Activated CD4-positive, alpha-beta T cell treated with anti-CD3 and anti-CD28 coated beads, Interleukin-2, amount 10 ng/mL, durations not matched to agents 24 days and 14 days (primary cell): ENCODE results near the gene IL17REL. TPM values are rescaled to one million over a fixed set of nuclear protein-coding genes. Genes with fewer than 3 reads are reported as not detected.
"Not testable (repeated sequence)": the region's sequence is repeated elsewhere in the genome, so short reads cannot be mapped to it uniquely, and the experiment has no call there.

Source experiments
- DNase-seq: peaks from one replicate; pipeline ENCODE4 v3.0.0; 2022
- H3K27ac Mint-ChIP-seq: one replicate; pipeline ENCODE4 v1.8.0; 2022; ENCODE audit warnings: mild to moderate bottlenecking, mixed read lengths
- H3K27me3 Mint-ChIP-seq: one replicate; pipeline ENCODE4 v1.8.0; 2022; ENCODE audit warnings: mixed read lengths
- H3K36me3 Mint-ChIP-seq: one replicate; pipeline ENCODE4 v1.8.0; 2022; ENCODE audit warnings: low read depth, mild to moderate bottlenecking, mixed read lengths
- H3K4me1 Mint-ChIP-seq: one replicate; pipeline ENCODE4 v1.8.0; 2021; ENCODE audit warnings: mixed read lengths
- H3K4me3 Mint-ChIP-seq: one replicate; pipeline ENCODE4 v1.8.0; 2022; ENCODE audit warnings: mild to moderate bottlenecking, moderate library complexity, mixed read lengths
- H3K9me3 Mint-ChIP-seq: one replicate; pipeline ENCODE4 v1.8.0; 2021; ENCODE audit warnings: mixed read lengths
- intact Hi-C: fragments of 100-400 bp; cut with micrococcal nuclease; formaldehyde crosslinking; loops from one replicate; pipeline ENCODE4 v1.15.1; 2023
- total RNA-seq: library from RNA; stranded (reverse); gene quantifications from 2 replicates; pipeline ENCODE4 v1.2.3, GENCODE V29; 2022

IL17REL gene
- total RNA-seq, 1 donor from 2014 or later: 0.09 TPM

DNA sequence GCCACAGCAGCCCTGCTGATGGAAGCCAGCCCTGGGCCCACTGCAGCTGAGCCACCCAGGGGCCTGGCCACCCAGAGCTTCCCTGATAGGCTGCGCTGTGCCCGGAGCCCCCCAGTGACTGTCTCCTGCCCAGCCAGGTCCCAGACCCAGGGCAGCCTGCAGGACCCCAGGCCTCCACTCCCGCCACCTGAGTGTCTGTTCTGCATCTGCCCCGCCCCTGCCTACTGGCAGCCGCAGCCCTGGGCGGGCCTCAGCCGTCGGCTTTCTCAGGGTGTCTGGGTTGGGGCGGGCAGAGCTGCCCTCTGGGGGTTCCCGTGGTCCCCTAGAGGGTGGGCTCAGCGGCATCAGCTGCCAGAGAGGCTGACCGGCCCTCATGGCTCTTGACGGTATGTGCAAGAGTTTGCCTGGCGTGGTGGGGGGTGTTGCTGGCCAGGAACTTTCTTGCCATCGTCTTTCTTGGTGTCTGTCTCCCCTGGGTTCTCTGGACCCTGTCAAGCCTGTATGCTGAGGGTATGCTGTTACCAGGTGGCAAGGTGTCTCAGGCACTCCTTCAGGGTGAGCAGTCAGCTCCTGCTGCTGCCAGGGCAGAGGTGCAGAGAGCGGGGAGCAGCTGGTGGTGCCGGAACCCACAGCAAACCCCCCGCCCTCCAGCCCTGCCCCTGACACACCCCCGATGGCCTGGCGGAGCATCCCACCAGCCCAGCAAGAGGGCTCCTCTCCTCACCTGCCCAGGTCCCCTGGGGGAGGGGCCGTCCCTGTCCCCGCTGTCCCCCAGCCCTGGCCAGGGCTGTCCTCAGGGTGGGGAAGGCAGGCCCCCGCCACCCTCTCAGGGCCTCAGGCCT is 64.2 kb downstream of the IL17REL start:
- H3K4me1 Mint-ChIP-seq: peaks cover 4% of the 10 kb centered on the region
- intact Hi-C loops: no loop called here
- H3K36me3 Mint-ChIP-seq: no peaks in the 10 kb centered on the region
- H3K27me3 Mint-ChIP-seq: no peaks in the 10 kb centered on the region
- no peak overlapping the region for H3K27ac Mint-ChIP-seq
- H3K9me3 Mint-ChIP-seq: no peaks in the 10 kb centered on the region
- no peak for DNase-seq
- H3K4me3 Mint-ChIP-seq: no peak overlapping the region

DNA sequence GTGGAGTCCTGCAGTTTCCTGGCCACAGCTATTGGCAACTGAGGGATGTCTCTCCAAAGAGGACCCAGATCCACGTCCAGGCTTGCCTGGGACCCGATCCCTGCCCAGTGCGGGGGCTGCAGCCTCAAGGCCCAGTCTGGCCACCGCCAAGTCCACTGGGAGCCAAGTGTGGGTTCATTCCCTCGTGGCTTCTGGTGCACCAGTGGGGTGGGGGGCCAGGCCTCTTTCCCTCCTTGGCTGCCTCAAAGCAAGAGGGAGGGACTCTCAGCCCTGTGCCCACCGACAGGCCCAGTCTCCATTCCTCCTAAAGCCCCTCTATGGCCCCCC is 65.3 kb downstream of the IL17REL start:
- H3K4me1 Mint-ChIP-seq: peaks cover 4% of the 10 kb centered on the region
- no peaks in the 10 kb centered on the region for H3K36me3 Mint-ChIP-seq
- no peak overlapping the region for H3K27ac Mint-ChIP-seq
- H3K9me3 Mint-ChIP-seq: no peaks in the 10 kb centered on the region
- no peak for DNase-seq
- no peak overlapping the region for H3K4me3 Mint-ChIP-seq
- intact Hi-C loops: no loop called here
- H3K27me3 Mint-ChIP-seq: no peaks in the 10 kb centered on the region

DNA sequence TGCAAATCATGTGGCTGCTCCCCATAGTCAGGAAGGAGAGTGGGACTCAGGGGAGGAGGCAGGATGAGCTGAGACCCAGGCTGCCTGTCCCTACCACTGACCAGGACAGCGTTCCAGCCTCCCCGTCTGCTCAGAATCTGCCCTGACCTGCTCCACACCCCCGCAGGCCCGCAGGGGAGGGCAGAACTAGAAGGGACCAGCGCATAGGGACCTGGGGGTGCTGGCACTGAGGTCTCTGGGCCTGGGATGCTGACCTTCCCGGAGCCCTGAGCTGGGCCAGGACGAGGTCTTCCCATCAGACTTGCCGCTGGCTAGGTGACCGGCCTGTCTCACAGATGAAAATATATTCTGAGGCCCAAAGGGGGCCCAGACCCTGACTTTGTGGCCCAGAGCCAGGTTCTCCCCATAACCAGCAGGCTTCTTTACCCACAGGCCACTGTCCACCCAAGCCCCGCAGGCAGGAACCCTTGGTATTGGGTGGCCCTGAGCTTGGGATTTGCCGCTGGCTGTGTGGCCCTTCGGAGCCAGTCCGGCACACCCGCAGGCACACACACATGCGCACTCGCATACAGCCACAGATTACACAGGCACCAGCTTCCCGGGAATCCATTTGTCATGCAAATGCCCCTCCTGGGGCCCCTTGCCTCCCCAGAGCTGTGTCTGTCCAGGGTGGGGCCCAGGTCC is 65.8 kb downstream of the IL17REL start:
- Mint-ChIP-seq H3K27ac (no peak overlapping the region), H3K9me3 (no peaks in the 10 kb centered on the region), H3K27me3 (no peaks in the 10 kb centered on the region), H3K4me3 (no peak overlapping the region), H3K4me1 (peaks cover 4% of the 10 kb centered on the region), H3K36me3 (no peaks in the 10 kb centered on the region)
- no peak for DNase-seq
- intact Hi-C loops: no loop called here

DNA sequence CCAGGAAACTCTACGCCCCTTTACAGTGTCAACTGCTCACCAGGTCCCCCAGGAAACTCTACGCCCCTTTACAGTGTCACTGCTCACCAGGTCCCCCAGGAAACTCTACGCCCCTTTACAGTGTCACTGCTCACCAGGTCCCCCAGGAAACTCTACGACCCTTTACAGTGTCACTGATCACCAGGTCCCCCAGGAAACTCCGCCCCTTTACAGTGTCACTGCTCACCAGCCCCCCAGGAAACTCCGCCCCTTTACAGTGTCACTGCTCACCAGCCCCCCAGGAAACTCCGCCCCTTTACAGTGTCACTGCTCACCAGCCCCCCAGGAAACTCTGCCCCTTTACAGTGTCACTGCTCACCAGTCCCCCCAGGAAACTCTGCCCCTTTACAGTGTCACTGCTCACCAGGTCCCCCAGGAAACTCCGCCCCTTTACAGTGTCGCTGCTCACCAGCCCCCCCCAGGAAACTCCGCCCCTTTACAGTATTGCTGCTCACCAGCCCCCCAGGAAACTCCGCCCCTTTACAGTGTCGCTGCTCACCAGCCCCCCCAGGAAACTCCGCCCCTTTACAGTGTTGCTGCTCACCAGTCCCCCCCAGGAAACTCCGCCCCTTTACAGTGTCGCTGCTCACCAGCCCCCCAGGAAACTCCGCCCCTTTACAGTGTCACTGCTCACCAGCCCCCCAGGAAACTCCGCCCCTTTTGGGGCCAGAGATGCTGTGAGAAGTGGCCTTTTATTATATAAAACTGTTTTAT is 67.3 kb downstream of the IL17REL start:
- H3K4me1 Mint-ChIP-seq, H3K4me3 Mint-ChIP-seq, intact Hi-C loops, H3K36me3 Mint-ChIP-seq, H3K27me3 Mint-ChIP-seq, H3K9me3 Mint-ChIP-seq: not testable (repeated sequence)
- peak overlapping the region; percentile 70 for H3K27ac Mint-ChIP-seq
- peak; percentile 87 for DNase-seq

Other genes starting within 250 kb of the IL17REL start
- gene BRD1, start 184.9 kb downstream of the IL17REL start, total RNA-seq: 36.2 and 43.2 TPM in 2 replicates
- 18.2 and 19.8 TPM in 2 replicates for gene ZBED4, start 158.9 kb downstream of the IL17REL start, total RNA-seq
- 13.8 and 17.9 TPM in 2 replicates for gene ALG12, start 94.3 kb downstream of the IL17REL start, total RNA-seq
- 46.8 and 47.4 TPM in 2 replicates for gene CRELD2, start 94.1 kb downstream of the IL17REL start, total RNA-seq
- gene PIM3, start 52.0 kb downstream of the IL17REL start, total RNA-seq: 302 and 304 TPM in 2 replicates
- gene TTLL8, start 45.5 kb upstream of the IL17REL start, total RNA-seq: not detected in 2 replicates
- not detected in 2 replicates for gene MLC1, start 72.7 kb upstream of the IL17REL start, total RNA-seq
- gene MOV10L1, start 77.2 kb upstream of the IL17REL start, total RNA-seq: not detected in 2 replicates
- 1.4 and 1.6 TPM in 2 replicates for gene PANX2, start 158.0 kb upstream of the IL17REL start, total RNA-seq
- gene TRABD, start 173.1 kb upstream of the IL17REL start, total RNA-seq: 94.4 and 97.4 TPM in 2 replicates
- 24.0 and 25.2 TPM in 2 replicates for gene SELENOO, start 188.2 kb upstream of the IL17REL start, total RNA-seq
- gene TUBGCP6, start 232.3 kb upstream of the IL17REL start, total RNA-seq: 51.1 and 51.7 TPM in 2 replicates
- gene HDAC10, start 238.5 kb upstream of the IL17REL start, total RNA-seq: 62.2 and 64.6 TPM in 2 replicates
- gene MAPK12, start 248.9 kb upstream of the IL17REL start, total RNA-seq: 20.1 and 21.5 TPM in 2 replicates